ENCODE results near the gene RB1. TPM values are rescaled to one million over a fixed set of nuclear protein-coding genes. Genes with fewer than 3 reads are reported as not detected.

Gene RB1
- total RNA-seq, 1 experiment from 2014 or later = 57.1 TPM

- ChIA-PET CTCF (no interaction called here), POLR2A (ENCODE audit: low non-redundant PET) (no interaction called here)
- intact Hi-C loops (cut with micrococcal nuclease; ENCODE audit: unreplicated experiment) = no loop called here
- BruUV-seq (replicated peaks) = no TSS peak
- Histone ChIP-seq H3K9me3 (ENCODE audit: low read depth, low read length, poor library complexity, severe bottlenecking) (no peaks in the 10 kb centered on the region), H3K4me1 (ENCODE audit: insufficient read depth, low read length, poor library complexity, severe bottlenecking) (no peaks in the 10 kb centered on the region), H3K27me3 (replicated peaks; ENCODE audit: insufficient read depth, low read depth, low read length, poor library complexity) (no peaks in the 10 kb centered on the region), H3K4me3 (ENCODE audit: low read depth, low read length, poor library complexity, severe bottlenecking) (no peak overlapping the region), H3K36me3 (ENCODE audit: insufficient read depth, low read length, poor library complexity, severe bottlenecking) (peaks cover 12% of the 10 kb centered on the region), H3K27ac (ENCODE audit: low read depth, low read length, poor library complexity, severe bottlenecking) (no peak overlapping the region)
- no peak for TF ChIP-seq EZH2 (IDR thresholded peaks at IDR 0.05; ENCODE audit: borderline replicate concordance, low read depth, low read length, poor library complexity, severe bottlenecking)
- no peak for TF ChIP-seq CTCF (conservative IDR thresholded peaks at IDR 0.05; ENCODE audit: low read depth, low read length)
- DNase-seq (ENCODE audit: low spot score) = no peak
These were observed 40.7 kb downstream of the RB1 start for GRCh38 chr13:48344264-48344663.

GRCh38 chr13:48346583-48346982 is 43.0 kb downstream of the RB1 start:
- ChIA-PET CTCF (no interaction called here), POLR2A (ENCODE audit: low non-redundant PET) (no interaction called here)
- H3K9me3 ChIP-seq (ENCODE audit: low read depth, low read length, poor library complexity, severe bottlenecking) = peaks cover under 1% of the 10 kb centered on the region
- BruUV-seq (replicated peaks) = no TSS peak
- no peak overlapping the region for H3K4me3 ChIP-seq (ENCODE audit: low read depth, low read length, poor library complexity, severe bottlenecking)
- H3K4me1 ChIP-seq (ENCODE audit: insufficient read depth, low read length, poor library complexity, severe bottlenecking) = no peaks in the 10 kb centered on the region
- no peaks in the 10 kb centered on the region for H3K27me3 ChIP-seq (replicated peaks; ENCODE audit: insufficient read depth, low read depth, low read length, poor library complexity)
- H3K27ac ChIP-seq (ENCODE audit: low read depth, low read length, poor library complexity, severe bottlenecking) = no peak overlapping the region
- no peak for TF ChIP-seq CTCF (conservative IDR thresholded peaks at IDR 0.05; ENCODE audit: low read depth, low read length)
- no peak for TF ChIP-seq EZH2 (IDR thresholded peaks at IDR 0.05; ENCODE audit: borderline replicate concordance, low read depth, low read length, poor library complexity, severe bottlenecking)
- intact Hi-C loops (cut with micrococcal nuclease; ENCODE audit: unreplicated experiment) = no loop called here
- H3K36me3 ChIP-seq (ENCODE audit: insufficient read depth, low read length, poor library complexity, severe bottlenecking) = peaks cover 17% of the 10 kb centered on the region
- DNase-seq (ENCODE audit: low spot score) = no peak

GRCh38 chr13:48349525-48349924 is 46.0 kb downstream of the RB1 start:
- peaks cover 17% of the 10 kb centered on the region for H3K36me3 ChIP-seq (ENCODE audit: insufficient read depth, low read length, poor library complexity, severe bottlenecking)
- POLR2A ChIA-PET (ENCODE audit: low non-redundant PET) = no interaction called here
- intact Hi-C loops (cut with micrococcal nuclease; ENCODE audit: unreplicated experiment) = no loop called here
- DNase-seq (ENCODE audit: low spot score) = no peak
- H3K27me3 ChIP-seq (replicated peaks; ENCODE audit: insufficient read depth, low read depth, low read length, poor library complexity) = no peaks in the 10 kb centered on the region
- no peaks in the 10 kb centered on the region for H3K4me1 ChIP-seq (ENCODE audit: insufficient read depth, low read length, poor library complexity, severe bottlenecking)
- no peak overlapping the region for H3K27ac ChIP-seq (ENCODE audit: low read depth, low read length, poor library complexity, severe bottlenecking)
- BruUV-seq (replicated peaks) = no TSS peak
- TF ChIP-seq EZH2 (IDR thresholded peaks at IDR 0.05; ENCODE audit: borderline replicate concordance, low read depth, low read length, poor library complexity, severe bottlenecking) = no peak
- no peak for TF ChIP-seq CTCF (conservative IDR thresholded peaks at IDR 0.05; ENCODE audit: low read depth, low read length)
- CTCF ChIA-PET = no interaction called here
- H3K9me3 ChIP-seq (ENCODE audit: low read depth, low read length, poor library complexity, severe bottlenecking) = peaks cover 18% of the 10 kb centered on the region
- H3K4me3 ChIP-seq (ENCODE audit: low read depth, low read length, poor library complexity, severe bottlenecking) = no peak overlapping the region

Measured in A673 (cell line).